HG03575 (cell line): ENCODE results near the gene ARID3B.
"Not testable (repeated sequence)": the region's sequence is repeated elsewhere in the genome, so short reads cannot be mapped to it uniquely, and the experiment has no call there.

Experiments used
- ATAC-seq: cut with Tn5 transposase; IDR thresholded peaks from one replicate; pipeline ENCODE4 v1.9.1; 2021; ENCODE audit not compliant: unreplicated experiment, insufficient number of reproducible peaks, low FRiP score; ENCODE audit errors: extremely low read depth

ARID3B gene

GRCh38 chr15:74540761-74541493, at the start of gene ARID3B:
Gene ARID3B, plus strand, starts transcription at chr15:74541220. Its CDS starts 2,717 bp downstream, at chr15:74543937.
- ATAC-seq: no peak

DNA sequence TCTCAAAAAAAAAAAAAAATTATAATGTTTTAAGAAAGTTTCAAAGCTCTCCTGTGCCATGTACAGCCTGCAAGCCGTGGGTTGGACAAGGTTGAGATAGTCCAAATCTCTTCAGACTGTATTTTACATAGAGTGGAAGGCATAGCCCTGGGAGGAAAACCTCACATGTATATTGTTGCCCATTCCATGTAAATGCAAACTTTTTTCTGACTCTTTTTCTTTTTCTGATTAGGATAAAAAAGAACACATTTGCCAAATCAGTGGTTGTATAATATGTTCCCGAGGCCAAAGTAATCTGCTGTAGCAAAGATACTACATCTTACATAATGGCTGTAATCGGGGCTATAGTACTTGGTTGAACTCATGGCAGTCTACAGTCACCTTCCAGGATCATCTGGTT, 44.4 kb upstream of the ARID3B start:
- ATAC-seq: no peak

- no peak for ATAC-seq
Measured at GRCh38 chr15:74497584-74497983, 43.4 kb upstream of the ARID3B start.

DNA sequence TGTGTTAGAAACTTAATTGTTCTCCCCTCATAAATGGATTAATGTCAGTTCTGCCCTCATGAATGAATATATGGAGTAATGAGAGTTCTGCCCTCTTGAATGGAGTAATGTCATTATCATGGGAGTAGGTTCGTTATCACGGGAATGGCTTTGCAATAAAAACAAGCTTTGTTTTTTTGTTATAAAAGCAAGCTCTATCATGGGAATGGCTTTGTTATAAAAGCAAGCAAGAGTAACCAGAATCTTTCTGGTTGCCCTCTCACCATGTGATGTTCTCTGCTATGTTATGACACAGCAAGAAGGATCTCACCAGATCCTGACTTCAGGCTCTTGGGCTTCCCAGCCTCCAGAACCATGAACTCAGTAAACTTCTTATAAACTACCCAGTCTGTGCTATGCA, 41.7 kb upstream of the ARID3B start:
- ATAC-seq: no peak

- no peak for ATAC-seq
Measured at GRCh38 chr15:74500401-74500800, 40.6 kb upstream of the ARID3B start.

DNA sequence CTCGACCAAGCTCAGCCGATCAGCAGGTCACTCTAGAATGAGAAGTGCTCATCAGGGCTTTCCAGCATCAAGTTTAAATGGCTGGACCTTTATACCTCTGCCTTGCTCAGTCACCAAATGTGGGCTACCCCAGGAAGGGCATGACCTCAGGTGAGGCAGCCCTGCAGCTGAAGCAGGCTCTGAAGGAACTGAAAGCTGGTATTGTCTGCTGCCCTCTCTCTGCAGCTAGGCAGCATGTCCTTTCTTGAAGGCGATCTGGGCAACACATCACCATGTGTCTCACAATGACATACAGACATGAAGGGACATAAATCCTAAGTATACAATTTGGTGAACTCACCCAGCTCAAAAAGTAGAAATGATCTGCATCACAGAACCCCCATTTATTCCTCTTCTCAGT, 38.7 kb upstream of the ARID3B start:
- no peak for ATAC-seq

DNA sequence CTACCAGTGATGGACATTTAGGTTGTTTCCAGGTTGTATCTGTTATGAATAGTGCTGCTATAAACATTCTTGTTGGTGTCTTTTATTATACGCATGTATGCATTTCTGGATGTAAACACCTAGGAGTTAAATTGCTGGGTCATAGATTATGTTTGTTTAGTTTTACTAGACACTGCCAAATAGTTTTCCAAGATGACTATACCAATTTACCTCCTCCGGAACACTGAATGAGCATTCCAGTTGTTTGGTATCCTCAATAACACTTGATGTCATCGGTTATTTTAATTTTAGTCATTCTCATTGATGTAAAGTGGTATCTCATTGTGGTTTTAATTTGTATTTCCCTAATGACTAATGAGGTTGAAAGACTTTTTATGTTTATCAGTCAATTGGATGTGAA, 36.6 kb upstream of the ARID3B start:
- no peak for ATAC-seq

DNA sequence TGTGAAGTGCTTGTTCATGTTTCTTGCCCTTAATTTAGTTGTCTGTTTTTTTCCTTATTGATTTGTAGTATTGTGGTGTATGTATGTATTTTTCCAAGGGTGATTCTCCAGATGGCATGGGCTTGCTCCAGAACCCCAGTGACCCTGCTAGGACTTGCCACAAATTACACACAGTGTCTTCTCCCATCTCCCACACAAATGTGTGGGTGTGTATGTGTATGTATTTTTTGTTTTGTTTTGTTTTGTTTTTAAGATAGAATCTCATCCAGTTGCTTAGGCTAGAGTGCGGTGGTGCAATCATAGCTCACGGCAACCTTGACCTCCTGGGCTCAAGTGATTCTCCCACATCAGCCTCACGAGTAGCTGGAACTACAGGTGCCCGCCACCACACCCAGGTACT, 36.2 kb upstream of the ARID3B start:
- no peak for ATAC-seq

DNA sequence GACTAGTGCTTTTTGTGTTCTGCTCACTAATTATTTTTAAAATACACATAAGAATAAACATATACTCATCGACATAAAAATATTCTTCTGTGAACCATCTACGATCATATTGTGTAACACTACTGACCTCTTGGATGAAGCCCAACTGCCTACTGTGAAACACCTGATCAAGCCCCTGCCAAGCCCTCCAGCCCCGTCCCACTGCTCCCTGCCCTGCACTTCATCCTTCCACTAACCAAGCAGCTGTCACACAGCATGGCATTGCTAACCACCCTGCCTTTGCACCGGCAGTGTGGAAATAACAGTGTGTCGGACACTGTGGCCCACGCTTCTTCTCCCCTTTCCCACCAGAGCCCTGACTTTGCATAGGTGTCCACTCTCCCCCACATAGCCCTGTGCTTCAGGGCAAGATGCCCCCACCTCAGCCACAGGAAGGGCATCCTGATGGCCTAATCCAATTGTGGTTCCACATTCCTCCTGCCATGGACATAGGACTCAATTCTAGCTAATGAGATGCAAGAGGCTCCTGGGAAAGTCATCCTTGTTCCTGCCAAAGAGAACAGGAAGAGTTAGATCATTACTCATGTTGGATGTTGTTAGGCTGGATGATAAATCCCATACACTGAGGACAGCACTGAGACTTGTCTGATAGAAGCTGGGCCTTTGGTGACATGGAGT, 35.0 kb upstream of the ARID3B start:
- no peak for ATAC-seq

- no peak for ATAC-seq
Measured at GRCh38 chr15:74506515-74506840, 34.5 kb upstream of the ARID3B start.

GRCh38 chr15:74511583-74511982, 29.4 kb upstream of the ARID3B start:
- ATAC-seq: no peak

DNA sequence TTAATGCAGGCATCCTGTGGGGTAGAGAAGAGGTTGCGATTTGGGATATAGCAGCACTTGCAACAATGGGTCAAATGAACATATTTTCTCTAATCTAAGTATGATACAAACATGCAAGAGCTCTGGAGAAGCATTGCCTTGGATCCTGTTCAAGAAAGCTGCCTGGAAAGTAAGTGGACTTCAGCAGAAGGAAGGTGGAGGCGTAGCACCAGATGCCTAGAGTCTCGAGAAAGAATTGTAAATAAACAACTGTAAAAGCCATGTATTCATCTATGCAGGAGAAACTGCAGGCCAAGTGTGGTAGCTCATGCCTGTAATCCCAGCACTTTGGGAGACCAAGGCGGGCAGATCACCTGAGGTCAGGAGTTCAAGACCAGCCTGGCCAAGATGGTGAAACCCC, 27.0 kb upstream of the ARID3B start:
- ATAC-seq: not testable (repeated sequence)

GRCh38 chr15:74517096-74517495, 23.9 kb upstream of the ARID3B start:
- no peak for ATAC-seq

DNA sequence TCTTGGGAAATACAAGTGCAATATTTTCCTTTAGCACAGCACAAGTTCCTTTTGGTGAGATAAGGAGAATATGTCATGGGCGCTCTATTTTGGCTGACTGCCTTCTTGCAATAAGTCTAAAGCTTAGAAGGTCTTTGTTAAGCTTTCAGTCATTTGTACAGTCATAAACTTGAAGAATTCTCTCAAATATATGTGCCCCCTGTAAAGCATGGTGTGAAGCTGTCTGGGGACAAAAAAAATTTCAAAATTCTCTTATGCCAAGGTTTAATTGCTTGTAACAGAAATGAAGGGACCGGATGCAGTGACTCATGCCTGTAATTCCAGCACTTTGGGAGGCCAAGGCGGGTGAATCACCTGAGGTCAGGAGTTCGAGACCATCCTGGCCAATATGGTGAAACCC, 21.7 kb upstream of the ARID3B start:
- ATAC-seq: no peak

DNA sequence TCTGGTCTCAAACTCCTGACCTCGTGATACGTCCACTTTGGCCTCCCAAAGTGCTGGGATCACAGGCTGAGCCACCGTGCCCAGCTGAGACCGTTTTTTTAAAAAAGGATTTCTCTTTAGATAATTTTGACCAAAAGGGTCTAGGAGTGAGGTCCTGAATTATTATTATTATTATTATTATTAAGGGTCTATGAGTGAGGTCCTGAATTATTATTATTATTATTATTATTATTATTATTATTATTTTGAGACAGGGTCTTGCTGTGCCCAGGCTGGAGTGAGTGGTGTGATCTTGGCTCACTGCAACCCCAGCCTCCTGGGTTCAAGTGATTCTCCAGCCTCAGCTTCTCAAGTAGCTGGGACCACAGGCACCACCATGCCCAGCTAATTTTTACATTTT, 20.6 kb upstream of the ARID3B start:
- ATAC-seq: no peak

- no peak for ATAC-seq
Measured at GRCh38 chr15:74523982-74524381, 17.0 kb upstream of the ARID3B start.

- no peak for ATAC-seq
Measured at GRCh38 chr15:74525309-74525708, 15.7 kb upstream of the ARID3B start.

- no peak for ATAC-seq
Measured at GRCh38 chr15:74525945-74526344, 15.1 kb upstream of the ARID3B start.

DNA sequence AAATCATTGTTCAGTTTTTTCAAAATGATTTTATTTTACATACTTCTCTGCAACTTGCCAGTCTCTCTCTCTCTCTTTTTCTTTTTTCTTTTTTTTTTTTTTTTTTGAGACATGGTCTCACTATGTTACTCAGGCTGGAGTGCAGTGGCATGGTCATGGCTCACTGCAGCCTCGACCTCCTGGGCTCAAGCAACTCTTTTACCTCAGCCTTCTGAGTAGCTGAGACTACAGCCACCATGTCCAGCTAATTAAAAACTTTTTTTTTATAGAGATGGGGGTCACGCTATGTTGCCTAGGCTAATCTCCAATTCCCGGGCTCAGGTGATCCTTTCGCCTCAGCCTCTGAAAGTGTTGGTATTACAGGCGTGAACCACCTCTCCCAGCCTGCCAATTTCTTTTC, 12.1 kb upstream of the ARID3B start:
- no peak for ATAC-seq

- ATAC-seq: no peak
Measured at GRCh38 chr15:74529921-74530320, 11.1 kb upstream of the ARID3B start.

DNA sequence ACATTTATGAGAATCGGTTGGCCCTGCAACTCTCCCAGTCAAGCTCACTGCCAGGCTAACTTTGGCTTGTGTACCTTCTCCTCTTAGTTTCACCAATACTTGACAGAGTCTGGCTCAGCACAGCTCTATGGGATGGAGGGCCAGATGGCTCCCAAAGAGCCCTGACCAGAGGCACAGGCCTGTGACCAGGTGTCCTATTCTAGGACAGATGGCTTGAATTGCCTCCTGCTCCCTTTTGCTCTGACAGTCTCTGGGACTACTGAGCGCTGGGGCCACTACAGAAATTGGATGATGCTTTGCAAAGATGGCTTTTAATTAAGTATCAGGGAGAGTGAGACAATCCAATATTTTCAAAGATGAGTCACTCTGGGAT, 10.3 kb upstream of the ARID3B start:
- ATAC-seq: no peak
